Effector memory CD4-positive, alpha-beta T cell (primary cell): ENCODE results near the gene OLFM2.
"Not testable (repeated sequence)": the region's sequence is repeated elsewhere in the genome, so short reads cannot be mapped to it uniquely, and the experiment has no call there.

ENCODE experiments used
- DNase-seq, 3 donors: peaks; one replicate each; pipeline ENCODE4 v3.0.0-alpha.2; 2020
- H3K27ac ChIP-seq: 2 replicates; pipeline ENCODE4 v1.7.0; 2013; ENCODE audit warnings: mild to moderate bottlenecking, low read length, moderate library complexity; ENCODE audit not compliant: insufficient read depth, poor library complexity, severe bottlenecking
- H3K27me3 ChIP-seq: replicated peaks from 2 replicates; pipeline ENCODE4 v1.7.0; 2013; ENCODE audit warnings: mild to moderate bottlenecking, low read length; ENCODE audit not compliant: insufficient read depth, control insufficient read depth, poor library complexity, severe bottlenecking
- H3K36me3 ChIP-seq: 2 replicates; pipeline ENCODE4 v1.7.0; 2013; ENCODE audit warnings: mild to moderate bottlenecking, low read length, moderate library complexity; ENCODE audit not compliant: control insufficient read depth, insufficient read depth
- H3K4me1 ChIP-seq: 2 replicates; pipeline ENCODE4 v1.7.0; 2013; ENCODE audit warnings: low read length, mild to moderate bottlenecking; ENCODE audit not compliant: control insufficient read depth, insufficient read depth, poor library complexity, severe bottlenecking
- H3K4me3 ChIP-seq: 2 replicates; pipeline ENCODE4 v1.7.0; 2013; ENCODE audit warnings: low read length, low read depth, mild to moderate bottlenecking; ENCODE audit not compliant: insufficient read depth, poor library complexity, severe bottlenecking
- H3K9me3 ChIP-seq: 2 replicates; pipeline ENCODE4 v1.7.0; 2013; ENCODE audit warnings: mild to moderate bottlenecking, low read length, moderate library complexity; ENCODE audit not compliant: control insufficient read depth

OLFM2 gene

DNA sequence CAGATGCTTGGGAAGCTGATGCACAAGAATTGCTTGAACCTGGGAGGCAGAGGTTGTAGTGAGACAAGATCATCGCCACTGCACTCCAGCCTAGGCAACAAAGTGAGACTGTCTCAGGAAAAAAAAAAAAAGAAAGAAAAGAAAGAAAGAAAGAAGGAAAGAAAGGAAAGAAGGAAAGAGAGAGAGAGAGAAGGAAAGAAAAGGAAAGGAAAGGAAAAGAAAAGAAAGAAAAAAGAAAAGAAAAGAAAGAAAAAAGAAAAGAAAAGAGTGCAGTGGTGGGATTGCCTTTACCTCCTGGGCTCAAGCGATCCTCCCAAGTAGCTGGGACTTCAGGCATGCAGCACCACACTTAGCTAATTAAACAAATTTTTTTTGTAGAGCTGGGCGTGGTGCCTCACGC is 12.9 kb downstream of the OLFM2 start:
- Histone ChIP-seq H3K27me3 (no peaks in the 10 kb centered on the region), H3K27ac (no peak overlapping the region), H3K4me1 (no peaks in the 10 kb centered on the region), H3K36me3 (no peaks in the 10 kb centered on the region), H3K9me3 (no peaks in the 10 kb centered on the region), H3K4me3 (no peak overlapping the region)
- DNase-seq, result no peak

DNA sequence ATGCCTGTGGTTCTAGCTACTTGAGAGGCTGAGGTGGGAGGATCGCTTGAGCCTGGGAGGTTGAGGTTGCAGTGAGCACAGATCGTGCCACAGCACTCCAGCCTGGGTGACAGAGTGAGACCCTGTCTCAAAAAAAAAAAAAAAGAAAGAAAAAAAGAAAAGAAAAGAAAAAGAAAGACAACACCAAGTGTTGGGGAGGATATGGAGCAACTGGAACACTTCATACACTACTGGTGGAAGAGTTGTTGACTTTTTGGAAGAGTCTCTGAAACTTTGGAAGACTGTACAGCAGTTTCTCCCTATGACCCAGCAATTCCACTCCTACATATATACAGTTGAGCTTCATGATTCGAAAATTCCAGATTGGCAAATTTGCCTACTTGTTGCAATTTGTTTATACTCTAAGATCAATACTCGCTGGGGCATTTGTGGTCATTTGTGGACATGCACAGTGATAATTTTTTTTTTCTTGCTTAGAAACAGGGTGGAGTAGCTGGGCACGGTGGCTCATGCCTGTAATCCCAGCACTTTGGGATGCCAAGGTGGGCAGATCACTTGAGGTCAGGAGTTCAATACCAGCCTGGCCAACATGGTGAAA is 13.4 kb downstream of the OLFM2 start:
- not testable (repeated sequence) for H3K4me1 ChIP-seq, H3K27ac ChIP-seq, H3K27me3 ChIP-seq, DNase-seq, H3K9me3 ChIP-seq, H3K36me3 ChIP-seq, H3K4me3 ChIP-seq

DNA sequence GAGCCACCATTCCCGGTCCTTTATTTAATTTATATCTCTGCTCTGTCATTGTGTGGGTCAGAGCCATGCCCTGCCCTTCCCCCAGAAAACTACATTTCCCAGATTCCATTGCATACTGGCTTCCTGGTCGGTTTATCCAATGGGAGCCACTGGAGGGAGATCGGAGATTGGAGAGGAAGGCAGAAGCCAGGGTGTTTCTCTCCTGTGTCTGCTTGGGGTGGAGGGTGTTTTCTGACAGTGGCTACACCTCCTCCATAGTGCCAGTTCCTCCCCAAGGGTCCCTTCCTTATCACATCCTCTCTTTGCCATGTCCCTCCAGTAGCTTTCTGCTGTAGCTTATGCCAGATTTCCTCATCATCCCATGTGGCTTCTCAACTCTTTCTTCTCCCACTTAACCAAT is 19.0 kb downstream of the OLFM2 start:
- H3K4me3 ChIP-seq, result no peak overlapping the region
- H3K4me1 ChIP-seq, result peaks cover 12% of the 10 kb centered on the region
- H3K9me3 ChIP-seq, result no peaks in the 10 kb centered on the region
- DNase-seq, result no peak
- peaks cover 16% of the 10 kb centered on the region for H3K27me3 ChIP-seq
- no peak overlapping the region for H3K27ac ChIP-seq
- H3K36me3 ChIP-seq, result no peaks in the 10 kb centered on the region

DNA sequence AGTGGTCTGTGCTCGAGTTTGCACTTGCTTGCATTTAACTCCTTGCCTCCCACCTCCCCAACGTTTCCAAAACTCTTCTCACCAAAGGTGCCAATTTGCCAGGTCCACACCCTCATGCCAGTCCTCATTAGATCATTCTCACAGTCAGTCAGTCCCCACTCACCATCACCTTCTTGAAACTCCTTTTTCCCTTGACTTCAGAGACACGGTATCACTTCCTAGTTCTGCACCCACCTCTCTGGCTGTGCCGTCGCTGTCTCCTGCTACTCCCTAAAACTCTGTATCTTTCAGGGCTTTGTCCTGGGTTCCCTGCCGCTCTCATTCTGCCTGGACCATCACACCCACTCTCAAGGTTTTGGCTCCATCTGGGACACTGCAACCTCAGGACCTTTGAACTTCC is 19.6 kb downstream of the OLFM2 start:
- Histone ChIP-seq H3K9me3 (no peaks in the 10 kb centered on the region), H3K27ac (no peak overlapping the region), H3K4me1 (peaks cover 12% of the 10 kb centered on the region), H3K27me3 (peaks cover 16% of the 10 kb centered on the region), H3K36me3 (no peaks in the 10 kb centered on the region), H3K4me3 (no peak overlapping the region)
- no peak for DNase-seq

DNA sequence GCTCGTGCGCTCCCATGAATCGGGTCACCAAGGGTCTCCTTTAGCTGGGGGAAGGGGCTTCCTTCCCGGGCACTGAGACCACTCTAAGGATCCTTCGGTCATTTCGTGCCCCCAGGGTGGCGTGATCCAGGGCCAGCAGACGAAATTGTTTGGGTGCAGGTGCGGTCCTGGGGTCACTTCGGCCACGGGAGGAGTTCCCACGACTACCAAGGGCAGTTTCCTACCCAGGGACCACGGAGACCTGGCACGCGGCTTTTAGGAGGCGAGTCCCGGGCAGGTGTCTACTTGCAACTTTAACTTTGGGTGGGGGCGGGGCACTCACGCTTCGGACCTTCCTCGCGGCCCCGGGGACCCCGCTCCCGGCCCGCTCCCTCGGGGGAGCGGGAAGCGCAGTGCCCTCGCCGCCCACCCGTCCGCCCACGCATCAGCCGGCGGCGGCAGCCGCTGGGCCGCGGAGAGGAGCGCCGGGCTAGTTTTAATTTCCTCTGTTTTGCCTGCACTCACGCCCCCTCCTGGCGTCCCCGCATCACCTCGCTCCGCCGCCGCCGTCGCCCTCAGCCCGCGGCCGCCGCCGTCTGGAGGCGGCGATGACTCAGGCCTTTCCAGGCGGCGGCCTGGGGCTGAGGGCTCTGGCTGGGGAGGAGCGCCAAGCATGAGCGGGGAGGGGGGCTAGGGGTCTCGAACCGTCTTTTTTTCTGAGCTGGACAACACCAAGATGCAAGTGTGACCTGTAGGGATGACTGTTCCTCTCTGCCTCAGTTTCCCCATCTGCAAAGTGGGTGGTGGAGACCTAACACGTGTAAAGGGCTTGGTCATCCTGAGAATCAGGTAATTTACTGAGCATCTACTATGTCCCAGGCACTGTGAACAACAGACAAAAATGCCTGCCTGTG is 21.8 kb downstream of the OLFM2 start:
- no peak overlapping the region for H3K27ac ChIP-seq
- H3K27me3 ChIP-seq, result peaks cover 16% of the 10 kb centered on the region
- peak overlapping the region; percentile 61 for H3K4me3 ChIP-seq
- H3K9me3 ChIP-seq, result no peaks in the 10 kb centered on the region
- H3K4me1 ChIP-seq, result peaks cover 12% of the 10 kb centered on the region
- DNase-seq, result peak; percentile 63 to 69 (median 63)
- H3K36me3 ChIP-seq, result no peaks in the 10 kb centered on the region

DNA sequence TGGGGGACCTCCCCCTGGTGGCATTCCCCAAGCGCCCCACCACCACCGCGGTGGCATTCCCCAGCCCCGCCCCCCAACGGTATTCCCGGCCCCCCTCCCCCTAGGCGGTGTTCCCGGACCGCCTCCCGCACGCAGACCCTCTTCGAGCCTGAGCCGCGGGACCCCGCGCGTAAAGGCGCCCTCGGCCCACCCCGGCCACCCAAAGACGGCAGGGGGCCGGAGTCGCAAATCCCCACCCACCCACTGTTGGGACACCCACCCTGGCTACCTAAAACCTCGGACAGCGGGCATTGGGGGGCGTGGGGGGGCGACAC is 22.4 kb downstream of the OLFM2 start:
- no peak for DNase-seq
- Histone ChIP-seq H3K4me1 (peaks cover 12% of the 10 kb centered on the region), H3K27me3 (peaks cover 16% of the 10 kb centered on the region), H3K36me3 (no peaks in the 10 kb centered on the region), H3K4me3 (peak overlapping the region; percentile 61), H3K27ac (no peak overlapping the region), H3K9me3 (no peaks in the 10 kb centered on the region)

DNA sequence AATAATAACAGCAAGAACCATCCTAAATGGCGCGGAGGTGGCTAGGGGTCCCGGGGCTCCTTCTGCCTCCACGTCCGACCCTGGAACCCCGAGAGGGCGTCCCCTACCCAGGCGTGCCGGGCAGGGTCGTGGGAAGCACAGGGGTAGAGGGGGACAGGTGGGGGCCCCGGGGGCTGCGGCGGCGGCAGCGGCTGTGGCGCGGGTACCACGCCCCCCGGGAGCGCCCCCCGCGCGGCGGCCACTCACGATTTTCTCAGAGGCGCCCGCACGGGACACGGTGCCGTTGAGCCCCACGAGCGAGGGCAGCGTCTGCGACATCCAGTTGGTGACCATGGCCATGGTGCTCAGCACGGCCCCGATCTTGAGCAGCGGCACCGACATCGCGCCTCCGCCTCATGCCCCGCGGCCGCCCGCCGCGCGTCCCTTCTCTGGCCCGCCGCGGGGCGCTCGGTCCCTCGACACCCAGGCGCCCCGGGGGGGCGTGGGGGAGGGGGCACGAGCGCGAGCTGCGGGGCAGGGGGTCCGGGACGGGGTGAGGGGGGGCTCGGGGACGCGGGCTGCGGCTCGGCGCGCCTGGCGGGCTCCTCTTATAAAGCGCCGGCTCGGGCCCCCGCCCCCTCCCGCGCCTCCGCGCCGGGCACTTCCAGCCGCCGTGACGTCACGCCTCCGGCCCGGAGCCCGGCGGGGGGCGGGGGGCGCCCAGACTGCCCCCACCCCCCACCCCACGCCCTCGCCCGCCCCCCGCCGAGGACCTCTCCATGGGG is 22.9 kb downstream of the OLFM2 start:
- Histone ChIP-seq H3K27me3 (peaks cover 16% of the 10 kb centered on the region), H3K36me3 (no peaks in the 10 kb centered on the region), H3K4me3 (no peak overlapping the region), H3K27ac (no peak overlapping the region), H3K9me3 (no peaks in the 10 kb centered on the region), H3K4me1 (peaks cover 12% of the 10 kb centered on the region)
- DNase-seq, result no peak

DNA sequence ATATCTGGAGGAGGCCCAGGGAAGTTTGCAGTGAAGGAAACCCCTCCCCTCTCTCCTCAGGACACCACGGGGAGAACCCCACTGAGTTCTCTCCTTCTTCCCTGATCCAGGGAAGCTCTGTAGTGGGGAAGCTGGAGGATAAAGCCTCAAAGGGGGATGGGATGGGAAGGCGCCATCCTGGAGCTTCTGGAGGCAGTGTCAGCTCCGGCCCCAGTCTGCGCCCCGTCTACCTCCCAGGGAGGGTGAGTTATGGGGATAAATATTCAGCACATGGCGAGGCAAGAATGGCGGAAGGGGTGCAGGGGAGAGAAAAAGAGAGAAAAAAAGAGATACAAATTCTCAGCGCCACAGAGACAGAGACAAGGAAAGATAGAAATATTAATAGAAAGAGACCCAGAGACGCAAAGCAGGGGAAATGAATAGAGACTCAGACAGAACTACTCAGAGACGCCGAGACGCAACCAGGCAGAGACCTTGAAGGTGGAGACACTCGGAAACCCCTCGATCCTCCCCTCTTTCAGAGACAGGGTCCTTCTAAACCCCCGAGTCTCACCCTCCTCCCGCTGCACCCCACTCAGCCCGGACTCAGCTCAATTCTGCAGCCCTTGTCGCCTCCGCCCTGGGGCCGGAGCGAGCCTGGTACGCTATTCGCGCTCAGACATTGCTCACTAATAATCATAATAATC is 23.6 kb downstream of the OLFM2 start:
- peaks cover 16% of the 10 kb centered on the region for H3K27me3 ChIP-seq
- no peaks in the 10 kb centered on the region for H3K36me3 ChIP-seq
- no peak for DNase-seq
- no peaks in the 10 kb centered on the region for H3K9me3 ChIP-seq
- no peak overlapping the region for H3K27ac ChIP-seq
- no peak overlapping the region for H3K4me3 ChIP-seq
- peaks cover 12% of the 10 kb centered on the region for H3K4me1 ChIP-seq

DNA sequence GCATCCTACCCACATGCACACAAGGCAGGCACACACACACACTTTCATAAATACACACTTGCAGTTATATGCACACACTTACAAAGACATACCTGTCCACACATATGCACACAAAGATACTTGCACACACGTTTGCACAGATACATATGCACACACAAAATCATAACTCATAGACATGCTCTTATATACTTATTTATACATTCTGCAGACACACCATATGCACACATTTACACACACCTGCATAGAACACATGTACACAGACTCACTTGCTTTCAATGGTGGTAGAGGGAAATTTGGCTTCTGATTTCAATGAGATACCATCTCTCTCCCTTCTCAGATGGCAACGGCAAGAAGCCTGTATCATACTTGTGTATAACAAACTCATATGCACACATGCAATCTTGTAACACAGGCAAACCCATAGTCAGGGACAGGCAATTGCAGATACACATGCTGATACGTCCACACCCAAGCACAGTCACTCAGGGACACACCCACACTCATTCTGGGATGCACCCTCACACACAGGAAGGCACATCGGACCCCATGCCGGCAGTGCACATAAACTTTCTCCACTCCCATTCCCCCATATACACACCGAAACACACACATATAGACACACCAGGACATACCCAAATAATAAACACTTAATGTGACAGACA is 24.7 kb downstream of the OLFM2 start:
- Histone ChIP-seq H3K27me3 (peaks cover 16% of the 10 kb centered on the region), H3K27ac (no peak overlapping the region), H3K4me3 (no peak overlapping the region), H3K4me1 (peaks cover 12% of the 10 kb centered on the region), H3K36me3 (no peaks in the 10 kb centered on the region), H3K9me3 (no peaks in the 10 kb centered on the region)
- no peak for DNase-seq
